Measurements from ENCODE around the gene IFI27.

GRCh38 chr14:94103554-94104150 lies 6.9 kb upstream of the IFI27 start:
- TF ChIP-seq CTCF (IDR thresholded peaks at IDR 0.05 in 4 of 5, conservative IDR thresholded peaks at IDR 0.05 in 1 of 5): no peak
- TF ChIP-seq POLR2A (IDR thresholded peaks at IDR 0.05): no peak
